Fibroblast of pulmonary artery (primary cell): ENCODE data around the gene MEPE.
A peak's percentile ranks its signal among the peaks of the same experiment; 100 is the strongest.

ENCODE experiments used
- DNase-seq: peaks from one replicate; pipeline ENCODE4 v3.0.0-alpha.2; 2010; ENCODE audit warnings: low read depth
- H3K4me3 ChIP-seq: replicated peaks from 2 replicates; pipeline ENCODE4 v1.5.1; 2011; ENCODE audit warnings: low read depth, mild to moderate bottlenecking, control low read depth, low read length, moderate library complexity
- TF ChIP-seq, protein P1 (sequence below): IDR thresholded peaks from 2 replicates; pipeline ENCODE4 v1.5.1; 2011; ENCODE audit warnings: mild to moderate bottlenecking, control low read depth, low read length, inconsistent platforms; ENCODE audit errors: missing control alignments

MEPE gene

DNA sequence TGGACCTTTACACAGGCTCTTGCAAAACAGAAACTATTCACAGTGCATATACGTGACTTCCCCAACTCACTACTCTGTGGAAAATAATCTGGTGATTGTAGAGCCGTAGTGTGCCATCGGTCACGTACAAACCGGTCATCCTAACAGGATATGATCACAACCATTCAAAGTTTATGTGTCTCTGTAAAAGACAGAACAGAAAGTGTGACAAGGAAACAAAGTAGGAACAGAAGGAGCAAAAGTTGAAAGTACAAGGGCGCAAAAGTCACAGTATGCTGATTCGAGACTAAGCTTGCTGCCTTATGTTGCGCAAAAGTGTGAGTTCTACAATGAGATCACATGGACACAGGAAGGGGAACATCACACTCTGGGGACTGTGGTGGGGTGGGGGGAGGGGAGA is 18.6 kb downstream of the MEPE start:
- no peak overlapping the region for H3K4me3 ChIP-seq
- no peak for DNase-seq
- TF ChIP-seq, protein P1, sequence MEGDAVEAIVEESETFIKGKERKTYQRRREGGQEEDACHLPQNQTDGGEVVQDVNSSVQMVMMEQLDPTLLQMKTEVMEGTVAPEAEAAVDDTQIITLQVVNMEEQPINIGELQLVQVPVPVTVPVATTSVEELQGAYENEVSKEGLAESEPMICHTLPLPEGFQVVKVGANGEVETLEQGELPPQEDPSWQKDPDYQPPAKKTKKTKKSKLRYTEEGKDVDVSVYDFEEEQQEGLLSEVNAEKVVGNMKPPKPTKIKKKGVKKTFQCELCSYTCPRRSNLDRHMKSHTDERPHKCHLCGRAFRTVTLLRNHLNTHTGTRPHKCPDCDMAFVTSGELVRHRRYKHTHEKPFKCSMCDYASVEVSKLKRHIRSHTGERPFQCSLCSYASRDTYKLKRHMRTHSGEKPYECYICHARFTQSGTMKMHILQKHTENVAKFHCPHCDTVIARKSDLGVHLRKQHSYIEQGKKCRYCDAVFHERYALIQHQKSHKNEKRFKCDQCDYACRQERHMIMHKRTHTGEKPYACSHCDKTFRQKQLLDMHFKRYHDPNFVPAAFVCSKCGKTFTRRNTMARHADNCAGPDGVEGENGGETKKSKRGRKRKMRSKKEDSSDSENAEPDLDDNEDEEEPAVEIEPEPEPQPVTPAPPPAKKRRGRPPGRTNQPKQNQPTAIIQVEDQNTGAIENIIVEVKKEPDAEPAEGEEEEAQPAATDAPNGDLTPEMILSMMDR: no peak

DNA sequence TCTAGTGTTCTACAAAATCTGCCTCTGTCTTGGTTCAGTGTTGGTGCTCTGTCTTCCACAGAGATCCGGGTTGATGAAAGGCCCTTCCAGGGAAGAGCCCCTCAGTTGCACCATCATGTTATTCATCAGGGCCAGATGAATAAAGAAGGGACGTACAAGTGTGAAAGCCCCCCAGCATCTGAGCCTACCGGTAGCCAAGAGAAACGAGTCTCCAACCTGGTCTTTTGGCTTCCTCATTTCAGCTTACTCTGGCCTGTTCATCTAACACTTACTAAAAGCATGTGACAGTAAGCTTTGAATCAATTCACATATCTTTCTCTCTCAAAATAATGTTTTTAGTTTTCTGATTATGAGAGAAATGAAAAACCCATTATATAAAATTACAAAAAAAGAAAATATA is 19.2 kb downstream of the MEPE start:
- no peak for DNase-seq
- no peak overlapping the region for H3K4me3 ChIP-seq
- TF ChIP-seq, protein P1: no peak

DNA sequence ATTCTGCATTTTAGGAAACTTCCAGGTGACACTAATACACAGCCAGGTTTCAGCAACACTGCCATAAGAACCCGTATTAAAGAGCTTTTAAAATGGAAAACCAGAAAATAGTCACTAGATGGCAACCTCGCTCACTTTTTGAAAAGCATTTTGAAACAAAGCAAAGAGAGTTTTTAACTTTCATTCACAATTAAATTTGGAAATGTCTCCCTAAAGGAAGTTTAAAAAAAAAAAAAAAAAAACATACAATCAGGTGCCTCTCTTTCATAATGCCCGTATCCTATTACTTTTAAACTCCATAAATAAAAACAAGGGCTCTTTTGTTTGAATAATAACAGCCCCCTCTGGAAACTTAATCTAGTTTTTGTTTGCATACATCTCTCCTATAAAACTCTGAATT is 20.3 kb downstream of the MEPE start:
- H3K4me3 ChIP-seq: no peak overlapping the region
- TF ChIP-seq, protein P1: peak; percentile 60
- DNase-seq: peak; percentile 78

DNA sequence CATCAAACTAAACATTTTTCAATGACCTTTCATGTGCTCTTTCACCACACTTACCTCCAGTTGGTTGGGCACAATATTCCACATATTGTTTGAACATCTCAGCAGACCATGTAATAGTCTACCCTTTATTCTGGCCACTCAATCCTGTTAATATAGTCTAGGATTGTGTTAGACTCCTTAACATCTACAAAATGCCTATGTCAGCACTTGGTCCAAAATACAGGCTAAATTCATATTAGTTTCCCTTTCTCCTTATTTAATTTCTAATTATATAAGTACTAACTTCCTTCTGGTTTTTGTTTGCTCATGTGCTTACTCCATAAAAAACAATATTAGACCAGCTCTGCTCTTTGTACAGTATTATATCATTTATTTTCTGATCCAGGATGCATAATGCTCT is 21.1 kb downstream of the MEPE start:
- TF ChIP-seq, protein P1: no peak
- H3K4me3 ChIP-seq: no peak overlapping the region
- no peak for DNase-seq

DNA sequence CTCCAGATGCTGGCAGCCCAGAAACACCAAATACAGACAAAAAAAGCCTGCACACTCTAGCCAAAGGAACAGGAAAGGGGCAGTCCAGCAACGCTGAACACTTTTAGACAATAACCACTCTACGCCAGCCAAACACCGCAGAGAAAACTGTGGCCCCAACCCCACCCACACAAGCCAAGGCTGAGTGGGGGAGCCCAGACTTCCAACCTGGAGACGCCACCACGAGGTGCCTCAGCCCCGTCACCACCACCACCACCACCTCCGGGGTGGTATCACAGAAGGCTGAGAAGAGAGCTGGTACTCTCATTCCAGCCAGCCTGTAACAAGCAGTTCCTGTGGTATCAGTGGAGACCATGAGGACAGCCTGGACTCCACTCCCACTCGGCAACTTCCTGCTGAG is 22.8 kb downstream of the MEPE start:
- DNase-seq: no peak
- TF ChIP-seq, protein P1: no peak
- no peak overlapping the region for H3K4me3 ChIP-seq

DNA sequence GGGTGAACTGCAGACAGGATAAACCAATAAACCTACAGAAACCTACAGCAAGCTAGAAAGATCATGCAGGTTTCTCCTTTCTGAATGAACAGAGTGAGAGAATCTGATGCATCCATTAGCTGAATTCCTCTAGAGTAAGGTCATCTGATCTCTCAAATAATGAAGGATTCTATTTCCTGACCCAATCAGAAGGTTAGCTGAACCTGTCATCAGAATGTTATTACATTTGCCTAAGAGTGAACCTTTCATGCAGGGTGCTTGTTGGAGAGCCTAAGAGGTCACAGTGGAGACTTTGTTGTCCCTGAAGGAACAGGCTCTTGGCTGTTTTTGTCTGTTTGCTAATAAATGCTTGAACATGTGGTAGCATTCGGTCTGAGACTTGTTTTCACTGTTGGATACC is 24.0 kb downstream of the MEPE start:
- no peak for DNase-seq
- TF ChIP-seq, protein P1: no peak
- H3K4me3 ChIP-seq: no peak overlapping the region

DNA sequence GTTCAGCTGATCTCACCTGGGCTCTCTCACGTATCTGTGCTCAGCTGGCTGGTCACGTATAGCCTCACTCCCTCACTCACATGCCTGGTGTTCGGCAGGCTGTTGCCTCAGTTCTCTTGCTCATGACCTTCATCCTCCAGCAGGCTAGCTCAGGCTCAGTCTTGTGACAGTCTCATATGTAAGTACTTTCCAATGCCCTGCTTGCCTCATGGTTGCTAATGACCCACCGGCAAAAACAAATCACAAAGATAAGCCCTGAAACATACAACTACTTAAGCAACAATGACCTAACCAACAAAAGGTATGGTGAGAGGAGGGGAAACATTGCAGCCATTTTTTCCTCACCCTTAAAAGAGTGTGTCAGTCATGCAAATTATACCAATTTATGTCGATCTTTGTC is 25.0 kb downstream of the MEPE start:
- TF ChIP-seq, protein P1: no peak

More for the DNA sequence above, 25.0 kb downstream of the MEPE start:
- no peak for DNase-seq
- no peak overlapping the region for H3K4me3 ChIP-seq
